T-helper 17 cell (primary cell): ENCODE measurements around the gene NAV2. TPM values are rescaled to one million over a fixed set of nuclear protein-coding genes. Genes with fewer than 3 reads are reported as not detected.
"Not testable (repeated sequence)": the region's sequence is repeated elsewhere in the genome, so short reads cannot be mapped to it uniquely, and the experiment has no call there.

Source experiments
- ATAC-seq: fragments of 150-1000 bp; cut with Tn5 transposase; 2 replicates; pipeline ENCODE4 v1.10.0; 2021; ENCODE audit warnings: mild to moderate bottlenecking, moderate library complexity
- DNase-seq, 3 donors: peaks; one replicate each; pipeline versions ENCODE4 v3.0.0 to v3.0.0-alpha.2; 2020 to 2021
- H3K9me3 ChIP-seq: one replicate; pipeline ENCODE4 v1.7.0; 2013; ENCODE audit warnings: low read length, mild to moderate bottlenecking; ENCODE audit not compliant: control insufficient read depth, poor library complexity, severe bottlenecking
- H3K27ac Mint-ChIP-seq: one replicate; pipeline ENCODE4 v1.8.0; 2022; ENCODE audit warnings: mild to moderate bottlenecking, moderate library complexity, mixed read lengths
- H3K27me3 Mint-ChIP-seq: one replicate; pipeline ENCODE4 v1.8.0; 2022; ENCODE audit warnings: mixed read lengths
- H3K36me3 Mint-ChIP-seq: one replicate; pipeline ENCODE4 v1.8.0; 2022; ENCODE audit warnings: low read depth, mixed read lengths
- H3K4me1 Mint-ChIP-seq: one replicate; pipeline ENCODE4 v1.8.0; 2022; ENCODE audit warnings: mild to moderate bottlenecking, mixed read lengths
- H3K4me3 Mint-ChIP-seq: one replicate; pipeline ENCODE4 v1.8.0; 2022; ENCODE audit warnings: mild to moderate bottlenecking, moderate library complexity, mixed read lengths
- total RNA-seq, 4 donors: library from RNA in 2 of 4; stranded (reverse) in 2 of 4; gene quantifications; one replicate each; pipeline ENCODE4 v1.2.3 and lab custom pipeline; 2022 to 2026

NAV2 gene
- total RNA-seq, 2 donors from 2014 or later = 0.96 to 1.3 TPM

GRCh38 chr11:20065406-20065805 lies 352.8 kb downstream of the NAV2 start:
- Mint-ChIP-seq H3K27me3 (peaks cover 7% of the 10 kb centered on the region), H3K4me1 (peaks cover 4% of the 10 kb centered on the region), H3K4me3 (no peak overlapping the region), H3K27ac (no peak overlapping the region), H3K36me3 (peaks cover 2% of the 10 kb centered on the region)
- ATAC-seq (no peak), DNase-seq (no peak)
- no peaks in the 10 kb centered on the region for H3K9me3 ChIP-seq

DNA sequence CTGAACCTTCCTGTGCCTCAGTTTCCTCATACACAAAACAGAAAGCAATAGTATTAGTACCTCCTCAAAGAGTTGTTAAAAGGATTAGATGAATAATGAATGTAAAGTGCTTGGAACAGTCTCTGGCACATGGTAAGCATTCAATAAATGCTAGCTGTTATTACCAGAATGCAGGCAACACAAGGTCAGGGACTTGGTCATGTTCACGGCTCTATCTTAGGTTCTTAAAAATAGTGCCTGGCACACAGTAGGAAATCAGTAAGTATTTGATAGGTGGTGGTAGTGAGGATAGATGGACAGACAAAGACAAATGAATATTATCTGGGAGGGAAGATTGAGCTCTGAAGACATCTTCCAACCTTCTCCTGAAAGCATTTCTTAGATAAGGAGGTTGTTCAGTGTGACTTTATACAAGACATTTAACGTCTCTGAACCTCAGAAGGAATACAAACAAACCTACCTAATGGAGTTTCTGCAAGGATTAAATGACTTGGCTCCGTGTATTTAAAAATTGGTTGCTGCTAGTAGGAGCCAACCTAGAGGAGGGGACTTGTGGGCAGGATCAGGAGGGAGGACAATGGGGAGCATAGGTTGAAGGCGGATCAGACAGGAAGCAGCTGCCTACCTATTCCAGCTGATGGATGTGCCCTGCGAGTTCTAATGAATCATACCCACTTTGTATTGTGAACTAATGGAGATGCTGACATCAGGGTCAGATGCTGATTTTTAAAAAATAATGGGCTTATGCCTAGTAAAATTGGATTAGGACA lies 353.6 kb downstream of the NAV2 start:
- no peak overlapping the region for H3K27ac Mint-ChIP-seq

GRCh38 chr11:20066783-20067156 lies 354.1 kb downstream of the NAV2 start:
- H3K36me3 Mint-ChIP-seq = no peaks in the 10 kb centered on the region
- ATAC-seq (no peak), DNase-seq (no peak)
- peaks cover 4% of the 10 kb centered on the region for H3K4me1 Mint-ChIP-seq
- peaks cover 7% of the 10 kb centered on the region for H3K27me3 Mint-ChIP-seq
- H3K27ac Mint-ChIP-seq = no peak overlapping the region
- H3K4me3 Mint-ChIP-seq = no peak overlapping the region
- no peaks in the 10 kb centered on the region for H3K9me3 ChIP-seq

More for the DNA sequence above, 353.6 kb downstream of the NAV2 start:
- Mint-ChIP-seq H3K4me1 (peaks cover 4% of the 10 kb centered on the region), H3K27me3 (peaks cover 7% of the 10 kb centered on the region), H3K36me3 (no peaks in the 10 kb centered on the region), H3K4me3 (no peak overlapping the region)
- no peak for DNase-seq
- H3K9me3 ChIP-seq = no peaks in the 10 kb centered on the region
- ATAC-seq = no peak

DNA sequence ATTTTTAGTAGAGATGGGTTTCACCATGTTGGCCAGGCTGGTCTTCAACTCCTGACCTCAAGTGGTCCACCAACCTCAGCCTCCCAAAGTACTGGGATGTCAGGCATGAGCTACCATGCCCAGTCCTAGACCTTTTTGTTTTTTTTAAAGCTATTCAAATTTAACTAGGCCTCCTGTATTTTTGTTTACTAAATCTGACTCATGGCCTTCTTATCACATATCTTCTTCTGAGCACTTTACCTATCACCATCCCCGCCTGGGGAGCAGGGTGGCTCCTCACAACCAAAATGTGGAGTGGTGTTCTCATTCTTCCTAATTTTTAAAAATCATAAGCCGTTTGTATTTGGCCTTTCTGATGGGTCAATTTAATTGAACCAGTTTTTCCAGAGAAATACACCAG lies 355.0 kb downstream of the NAV2 start:
- no peaks in the 10 kb centered on the region for H3K9me3 ChIP-seq
- no peaks in the 10 kb centered on the region for H3K36me3 Mint-ChIP-seq
- no peak overlapping the region for H3K4me3 Mint-ChIP-seq
- H3K27me3 Mint-ChIP-seq = peaks cover 7% of the 10 kb centered on the region
- peaks cover 4% of the 10 kb centered on the region for H3K4me1 Mint-ChIP-seq
- no peak overlapping the region for H3K27ac Mint-ChIP-seq
- no peak for DNase-seq
- ATAC-seq = no peak

DNA sequence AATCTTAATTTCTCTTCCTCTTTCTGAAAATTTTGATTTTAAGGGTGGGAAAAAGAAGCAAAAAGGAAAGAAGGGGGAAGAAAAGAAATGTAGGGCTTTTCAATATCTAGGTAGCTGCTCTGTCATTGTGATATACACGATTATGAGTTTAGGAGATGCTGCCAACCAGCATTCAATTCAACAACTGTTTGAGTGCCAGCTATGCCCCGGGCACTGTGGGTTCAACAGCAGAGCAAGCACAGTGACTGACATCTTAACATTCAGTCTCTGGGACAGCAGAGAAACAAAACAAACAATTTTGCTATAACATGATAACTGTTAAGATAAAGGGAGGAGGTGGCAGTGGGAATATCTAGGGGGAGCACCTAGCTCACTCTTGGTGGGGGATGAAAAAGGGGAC lies 356.1 kb downstream of the NAV2 start:
- no peak overlapping the region for H3K27ac Mint-ChIP-seq
- H3K36me3 Mint-ChIP-seq = no peaks in the 10 kb centered on the region
- H3K4me3 Mint-ChIP-seq = no peak overlapping the region
- H3K9me3 ChIP-seq = no peaks in the 10 kb centered on the region
- ATAC-seq (no peak), DNase-seq (no peak)
- H3K4me1 Mint-ChIP-seq = peaks cover 4% of the 10 kb centered on the region
- peaks cover 7% of the 10 kb centered on the region for H3K27me3 Mint-ChIP-seq

DNA sequence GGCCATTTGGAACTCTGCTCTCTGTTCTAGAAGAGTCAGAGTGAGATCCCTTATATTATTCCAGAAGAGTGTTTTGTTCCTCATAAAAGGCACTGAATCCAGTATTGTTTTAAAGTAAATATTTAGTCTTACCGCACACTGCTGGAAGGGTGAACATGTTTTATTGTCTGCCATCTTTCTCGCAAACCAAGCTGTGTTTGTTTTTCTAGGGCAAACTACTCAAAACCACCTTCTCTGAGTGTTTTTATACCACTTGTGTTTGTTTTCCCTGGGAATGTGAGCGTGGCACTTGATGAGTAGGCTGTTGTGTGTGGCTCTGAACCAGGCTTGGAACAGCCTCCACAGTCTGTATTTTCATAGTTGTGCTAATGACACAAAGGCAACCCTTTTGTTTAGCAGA lies 357.8 kb downstream of the NAV2 start:
- no peaks in the 10 kb centered on the region for H3K9me3 ChIP-seq
- peaks cover 4% of the 10 kb centered on the region for H3K4me1 Mint-ChIP-seq
- no peak overlapping the region for H3K27ac Mint-ChIP-seq
- H3K36me3 Mint-ChIP-seq = no peaks in the 10 kb centered on the region
- H3K27me3 Mint-ChIP-seq = peaks cover 7% of the 10 kb centered on the region
- no peak overlapping the region for H3K4me3 Mint-ChIP-seq
- ATAC-seq (no peak), DNase-seq (no peak)

- H3K4me3 Mint-ChIP-seq = no peak overlapping the region
- peaks cover 2% of the 10 kb centered on the region for H3K36me3 Mint-ChIP-seq
- H3K27me3 Mint-ChIP-seq = peaks cover 11% of the 10 kb centered on the region
- DNase-seq = no peak
- H3K4me1 Mint-ChIP-seq = no peaks in the 10 kb centered on the region
- H3K9me3 ChIP-seq = no peaks in the 10 kb centered on the region
- ATAC-seq = no peak
- no peak overlapping the region for H3K27ac Mint-ChIP-seq
Observed at GRCh38 chr11:20075627-20076026, 363.0 kb downstream of the NAV2 start.

DNA sequence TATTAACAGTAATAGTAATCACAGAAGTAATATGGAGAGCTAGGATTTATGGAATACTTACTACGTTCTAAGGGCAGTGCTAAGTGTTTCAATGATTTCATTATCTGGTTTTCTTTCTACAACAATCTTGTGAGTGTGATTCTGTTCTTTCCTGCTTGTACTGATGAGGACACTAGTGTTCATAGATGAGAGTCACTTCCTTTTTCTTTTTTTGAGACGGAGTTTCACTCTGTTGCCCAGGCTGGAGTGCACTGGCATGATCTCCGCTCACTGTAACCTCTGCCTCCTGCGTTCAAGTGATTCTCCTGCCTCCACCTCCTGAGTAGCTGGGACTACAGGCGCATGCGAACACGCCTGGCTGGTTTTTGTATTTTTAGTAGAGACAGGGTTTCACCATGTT lies 366.2 kb downstream of the NAV2 start:
- ATAC-seq = no peak
- no peak for DNase-seq
- Mint-ChIP-seq H3K4me3 (no peak overlapping the region), H3K4me1 (peaks cover 2% of the 10 kb centered on the region), H3K27ac (no peak overlapping the region), H3K27me3 (peaks cover 11% of the 10 kb centered on the region), H3K36me3 (peaks cover 2% of the 10 kb centered on the region)
- no peaks in the 10 kb centered on the region for H3K9me3 ChIP-seq

DNA sequence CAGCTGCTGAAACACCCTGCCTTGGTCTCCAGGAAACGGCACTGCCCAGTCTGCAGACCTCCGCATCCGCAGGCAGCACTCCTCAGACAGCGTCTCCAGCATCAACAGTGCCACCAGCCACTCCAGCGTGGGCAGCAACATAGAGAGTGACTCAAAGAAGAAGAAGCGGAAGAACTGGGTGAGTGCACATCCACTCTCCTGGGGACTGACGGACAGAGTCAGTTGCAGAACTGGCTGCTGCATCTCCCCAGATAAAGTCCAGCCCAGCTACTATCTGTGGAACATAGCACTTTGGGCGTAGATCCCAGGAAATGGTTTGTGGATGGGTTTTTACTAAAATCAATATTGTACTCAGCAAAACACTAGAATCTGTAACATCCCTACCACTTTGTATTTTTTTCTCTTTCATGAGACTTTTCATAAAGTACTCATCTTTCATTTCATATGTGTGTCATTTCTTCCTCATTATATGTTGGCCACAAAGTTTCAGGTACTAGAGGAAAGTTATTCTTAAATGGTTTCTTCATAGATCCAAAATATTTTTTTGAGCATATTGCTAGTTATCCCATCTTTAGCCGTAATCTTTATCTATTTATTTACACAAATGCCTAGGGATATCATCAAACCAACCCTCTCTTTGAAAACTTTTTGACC lies 367.5 kb downstream of the NAV2 start:
- DNase-seq = no peak
- no peak overlapping the region for H3K27ac Mint-ChIP-seq
- H3K4me1 Mint-ChIP-seq = peaks cover 2% of the 10 kb centered on the region
- H3K27me3 Mint-ChIP-seq = peaks cover 11% of the 10 kb centered on the region
- ATAC-seq = no peak
- H3K9me3 ChIP-seq = no peaks in the 10 kb centered on the region
- H3K36me3 Mint-ChIP-seq = peaks cover 2% of the 10 kb centered on the region
- no peak overlapping the region for H3K4me3 Mint-ChIP-seq

- no peak for DNase-seq
- Mint-ChIP-seq H3K27ac (no peak overlapping the region), H3K4me1 (peaks cover 2% of the 10 kb centered on the region), H3K36me3 (peaks cover 2% of the 10 kb centered on the region), H3K4me3 (no peak overlapping the region), H3K27me3 (peaks cover 11% of the 10 kb centered on the region)
- no peak for ATAC-seq
- H3K9me3 ChIP-seq = no peaks in the 10 kb centered on the region
Observed at GRCh38 chr11:20081336-20081735, 368.7 kb downstream of the NAV2 start.

DNA sequence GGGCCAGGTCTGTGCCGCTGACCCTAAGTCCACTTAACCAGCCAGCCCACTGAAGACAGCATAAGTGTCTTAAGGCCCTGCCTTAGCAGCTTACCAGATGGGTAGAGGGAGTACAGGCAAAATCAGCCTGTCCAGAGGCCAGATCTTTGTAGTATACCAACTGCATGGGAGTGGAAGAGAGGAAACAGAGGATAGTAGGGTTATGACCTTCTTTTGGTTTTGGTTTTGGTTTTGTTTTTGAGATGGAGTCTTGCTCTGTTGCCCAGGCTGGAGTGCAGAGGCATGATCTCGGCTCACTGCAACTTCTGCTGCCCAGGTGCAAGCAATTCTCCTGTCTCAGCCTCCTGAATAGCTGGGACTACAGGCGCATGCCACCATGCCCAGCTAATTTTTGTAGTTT lies 371.2 kb downstream of the NAV2 start:
- peaks cover 11% of the 10 kb centered on the region for H3K27me3 Mint-ChIP-seq
- not testable (repeated sequence) for H3K27ac Mint-ChIP-seq, ATAC-seq, H3K4me1 Mint-ChIP-seq, DNase-seq, H3K9me3 ChIP-seq, H3K4me3 Mint-ChIP-seq, H3K36me3 Mint-ChIP-seq

GRCh38 chr11:20084921-20085814 lies 372.5 kb downstream of the NAV2 start:
- H3K9me3 ChIP-seq = no peaks in the 10 kb centered on the region
- H3K36me3 Mint-ChIP-seq = no peaks in the 10 kb centered on the region
- H3K27ac Mint-ChIP-seq = no peak overlapping the region
- no peaks in the 10 kb centered on the region for H3K27me3 Mint-ChIP-seq
- no peak overlapping the region for H3K4me3 Mint-ChIP-seq
- DNase-seq = no peak
- no peak for ATAC-seq
- H3K4me1 Mint-ChIP-seq = peaks cover 2% of the 10 kb centered on the region

DNA sequence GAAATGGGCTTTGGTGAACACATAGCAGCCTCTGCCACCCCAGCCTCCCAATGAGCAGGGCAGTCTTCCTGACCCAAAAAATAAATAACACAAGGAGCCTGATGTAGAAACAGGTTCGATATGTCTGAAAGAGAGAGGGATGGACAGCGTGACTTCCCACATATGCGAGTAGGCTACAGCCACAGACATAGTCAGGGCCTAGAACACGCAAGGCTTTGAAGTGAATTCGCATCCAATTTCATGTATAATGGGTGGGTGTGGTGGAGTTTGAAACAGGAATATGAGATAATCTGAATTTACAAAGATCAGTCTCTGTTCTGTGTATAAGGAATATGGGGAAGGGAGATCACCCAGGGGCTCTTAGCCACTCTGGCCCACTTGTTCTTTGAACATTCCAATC lies 373.3 kb downstream of the NAV2 start:
- H3K4me1 Mint-ChIP-seq = peaks cover 2% of the 10 kb centered on the region
- H3K4me3 Mint-ChIP-seq = no peak overlapping the region
- no peaks in the 10 kb centered on the region for H3K9me3 ChIP-seq
- no peak overlapping the region for H3K27ac Mint-ChIP-seq
- no peaks in the 10 kb centered on the region for H3K27me3 Mint-ChIP-seq
- H3K36me3 Mint-ChIP-seq = no peaks in the 10 kb centered on the region
- ATAC-seq (no peak), DNase-seq (no peak)
